Measurements from ENCODE around the gene UBE2J2. TPM values are rescaled to one million over a fixed set of nuclear protein-coding genes. Genes with fewer than 3 reads are reported as not detected.
A peak's percentile ranks its signal among the peaks of the same experiment; 100 is the strongest.

The UBE2J2 gene
- total RNA-seq, 1 experiment from 2014 or later, result 54.2 TPM

DNA sequence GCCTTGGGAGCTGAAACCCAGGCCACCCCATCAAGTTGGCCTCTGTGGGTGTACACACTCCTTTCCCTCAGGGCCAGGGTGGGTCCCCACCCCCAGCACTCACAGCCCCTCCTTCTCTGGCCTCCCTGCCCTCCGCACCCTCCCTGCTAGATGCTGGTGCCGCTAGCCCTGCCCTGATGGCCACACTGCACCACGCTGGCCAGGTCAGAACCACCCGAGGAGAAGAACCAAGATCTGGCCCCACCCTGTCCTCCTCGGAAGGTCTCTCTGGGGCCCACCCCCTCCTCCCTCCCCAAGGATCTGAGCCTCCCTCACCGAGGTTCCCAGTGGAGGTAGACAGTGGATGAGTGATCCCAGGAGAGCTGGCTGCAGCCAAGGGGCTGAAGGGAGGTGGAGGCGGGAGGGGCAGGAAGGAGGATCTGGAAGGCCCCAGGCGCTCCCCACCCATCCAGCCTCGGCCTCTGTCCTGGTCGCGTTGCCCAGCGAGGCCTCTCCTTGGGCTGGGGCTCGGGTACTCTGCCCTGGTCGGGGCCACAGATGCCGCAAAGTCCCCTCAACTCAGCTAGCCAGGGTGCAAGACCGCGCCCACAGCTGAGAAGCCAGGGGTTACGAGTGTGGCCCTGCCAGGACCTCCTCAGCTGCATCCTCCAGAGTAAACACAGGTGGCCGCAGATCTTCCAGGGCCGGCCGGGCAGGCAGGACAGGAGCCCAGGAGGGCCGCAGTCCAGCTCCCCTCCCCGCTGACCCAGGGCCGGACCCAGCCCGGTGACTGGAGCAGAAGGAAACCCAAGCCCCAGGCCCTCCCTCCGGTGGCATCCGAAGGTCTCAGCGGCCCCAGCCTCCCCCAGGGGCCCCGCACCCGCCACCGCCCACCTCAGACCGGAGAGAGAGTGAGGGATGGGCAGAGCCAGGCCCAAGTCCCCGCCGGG is 36.4 kb downstream of the UBE2J2 start:
- CTCF ChIA-PET, result interaction anchor here (0.6 to 0.9 kb wide), 4 partner anchors 72 to 121 kb away, joined by 3 to 10 read pairs (median 3); no protein-coding TSS in a partner anchor
- H3K27ac ChIP-seq, result peak overlapping the region; percentile 75
- intact Hi-C loops (cut with micrococcal nuclease; ENCODE audit: unreplicated experiment), result loop anchor here (10.0 kb wide), 1 partner anchor 252 kb away; the partner anchor contains the start of gene PERM1
- no peaks in the 10 kb centered on the region for H3K9me2 ChIP-seq (ENCODE audit: insufficient read depth)
- POLR2A ChIA-PET (ENCODE audit: unreplicated experiment), result interaction anchor here (0.5 to 0.8 kb wide), 3 partner anchors 28 to 182 kb away, joined by 4 to 9 read pairs (median 6); partner anchors contain the start of gene RNF223
- peak overlapping the region; percentile 93 for H3K4me2 ChIP-seq
- H3K36me3 ChIP-seq (ENCODE audit: low read depth), result no peaks in the 10 kb centered on the region
- no peak overlapping the region for H2AFZ ChIP-seq
- H3F3A ChIP-seq (ENCODE audit: insufficient read depth, low read depth), result peaks cover 45% of the 10 kb centered on the region; the same call in 1 of the 2 replicates
- no TSS peak for BruUV-seq (replicated peaks)
- H3K79me2 ChIP-seq (ENCODE audit: low read depth), result peaks cover 35% of the 10 kb centered on the region
- TF ChIP-seq EZH2 (IDR thresholded peaks at IDR 0.05; ENCODE audit: low read depth), result no peak
- TF ChIP-seq CTCF (conservative IDR thresholded peaks at IDR 0.05), result no peak
- H3K27me3 ChIP-seq (ENCODE audit: insufficient read depth, low read depth), result no peaks in the 10 kb centered on the region
- peaks cover 56% of the 10 kb centered on the region for H3K4me1 ChIP-seq (replicated peaks; ENCODE audit: insufficient read depth)
- peak; percentile 58 to 61 for DNase-seq
- 0 out of 2 replicates have a peak, but pooled peaks cover 4% of the 10 kb centered on the region for H4K20me1 ChIP-seq (ENCODE audit: insufficient read depth)
- peak overlapping the region; percentile 43 for H3K4me3 ChIP-seq
- H3K9me3 ChIP-seq (ENCODE audit: insufficient read depth, low read depth), result no peaks in the 10 kb centered on the region

DNA sequence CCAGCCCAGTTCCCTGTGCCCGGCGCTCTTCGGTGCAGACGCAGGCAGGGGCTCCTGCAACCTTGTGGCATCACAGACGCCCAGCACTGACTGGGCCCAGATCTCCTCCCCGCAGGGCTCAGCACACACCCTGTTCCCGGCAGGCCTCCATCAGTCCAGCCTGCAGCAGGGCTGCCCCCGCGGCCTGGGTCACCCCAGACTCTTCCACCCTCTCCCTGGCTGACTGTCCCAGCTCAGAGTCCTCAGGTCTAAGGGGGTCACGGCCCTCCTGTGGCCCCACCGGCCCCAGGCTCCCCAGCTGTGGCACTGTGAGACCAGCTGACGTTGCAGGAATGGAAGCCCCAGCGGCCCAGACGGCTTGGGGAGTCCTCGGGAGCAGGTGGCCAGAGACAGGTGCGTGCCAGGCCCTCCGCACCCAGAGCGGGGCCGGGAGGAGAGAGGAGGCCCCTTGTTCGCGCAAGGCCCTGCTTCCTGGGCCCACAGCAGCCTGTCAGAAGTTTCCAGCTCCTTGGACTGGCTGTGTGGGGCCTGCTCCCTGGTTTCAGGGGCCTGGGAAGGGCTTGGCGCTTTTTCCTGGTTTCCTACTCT is 37.4 kb downstream of the UBE2J2 start:
- BruUV-seq (replicated peaks), result no TSS peak
- Histone ChIP-seq H3K79me2 (ENCODE audit: low read depth) (peaks cover 40% of the 10 kb centered on the region), H3K36me3 (ENCODE audit: low read depth) (no peaks in the 10 kb centered on the region), H3K9me3 (ENCODE audit: insufficient read depth, low read depth) (no peaks in the 10 kb centered on the region), H3K4me2 (peak overlapping the region; percentile 93), H3K27me3 (ENCODE audit: insufficient read depth, low read depth) (no peaks in the 10 kb centered on the region), H3K27ac (peak overlapping the region; percentile 75; the same call in 1 of the 2 replicates), H2AFZ (no peak overlapping the region), H3K9me2 (ENCODE audit: insufficient read depth) (no peaks in the 10 kb centered on the region), H3K4me1 (replicated peaks; ENCODE audit: insufficient read depth) (peaks cover 56% of the 10 kb centered on the region), H3F3A (ENCODE audit: insufficient read depth, low read depth) (peaks cover 46% of the 10 kb centered on the region; the same call in 1 of the 2 replicates), H3K4me3 (no peak overlapping the region), H4K20me1 (ENCODE audit: insufficient read depth) (0 out of 2 replicates have a peak, but pooled peaks cover 4% of the 10 kb centered on the region)
- intact Hi-C loops (cut with micrococcal nuclease; ENCODE audit: unreplicated experiment), result loop anchor here (10.0 kb wide), 1 partner anchor 251 kb away; the partner anchor contains the start of gene PERM1
- no peak for DNase-seq
- CTCF ChIA-PET, result no interaction called here
- TF ChIP-seq EZH2 (IDR thresholded peaks at IDR 0.05; ENCODE audit: low read depth), result no peak
- no peak for TF ChIP-seq CTCF (conservative IDR thresholded peaks at IDR 0.05)
- POLR2A ChIA-PET (ENCODE audit: unreplicated experiment), result no interaction called here

- no peak for DNase-seq
- H3K79me2 ChIP-seq (ENCODE audit: low read depth), result peaks cover 51% of the 10 kb centered on the region
- CTCF ChIA-PET, result no interaction called here
- H3K27me3 ChIP-seq (ENCODE audit: insufficient read depth, low read depth), result no peaks in the 10 kb centered on the region
- H2AFZ ChIP-seq, result no peak overlapping the region
- no peak overlapping the region for H3K4me3 ChIP-seq
- BruUV-seq (replicated peaks), result no TSS peak
- TF ChIP-seq EZH2 (IDR thresholded peaks at IDR 0.05; ENCODE audit: low read depth), result no peak
- no peak for TF ChIP-seq CTCF (conservative IDR thresholded peaks at IDR 0.05)
- no peaks in the 10 kb centered on the region for H3K9me3 ChIP-seq (ENCODE audit: insufficient read depth, low read depth)
- no peaks in the 10 kb centered on the region for H3K36me3 ChIP-seq (ENCODE audit: low read depth)
- H3K27ac ChIP-seq, result no peak overlapping the region
- peaks cover 50% of the 10 kb centered on the region; the same call in 1 of the 2 replicates for H3F3A ChIP-seq (ENCODE audit: insufficient read depth, low read depth)
- POLR2A ChIA-PET (ENCODE audit: unreplicated experiment), result interaction anchor here (0.6 kb wide), 1 partner anchor 423 kb away, joined by 6 read pairs; no protein-coding TSS in a partner anchor
- H3K9me2 ChIP-seq (ENCODE audit: insufficient read depth), result no peaks in the 10 kb centered on the region
- H3K4me2 ChIP-seq, result no peak overlapping the region
- intact Hi-C loops (cut with micrococcal nuclease; ENCODE audit: unreplicated experiment), result loop anchor here (10.0 kb wide), 1 partner anchor 250 kb away; the partner anchor contains the start of gene PERM1
- peaks cover 63% of the 10 kb centered on the region for H3K4me1 ChIP-seq (replicated peaks; ENCODE audit: insufficient read depth)
- peaks cover 8% of the 10 kb centered on the region for H4K20me1 ChIP-seq (ENCODE audit: insufficient read depth)
Observed at GRCh38 chr1:1235016-1235744, 38.5 kb downstream of the UBE2J2 start.

All from PC-9 (cell line).